Osteoblast (primary cell): ENCODE results near the gene SESTD1. TPM values are rescaled to one million over a fixed set of nuclear protein-coding genes. Genes with fewer than 3 reads are reported as not detected.
"Not testable (repeated sequence)": the region's sequence is repeated elsewhere in the genome, so short reads cannot be mapped to it uniquely, and the experiment has no call there.

ENCODE experiments used
- DNase-seq: peaks from one replicate; pipeline ENCODE4 v3.0.0; 2011; ENCODE audit warnings: low spot score, mixed read lengths; ENCODE audit not compliant: insufficient read length; ENCODE audit errors: missing footprints
- H2AFZ ChIP-seq: 2 replicates; pipeline ENCODE4 v1.6.0; 2011; ENCODE audit warnings: mild to moderate bottlenecking, low read length
- H3K27ac ChIP-seq: 2 replicates; pipeline ENCODE4 v1.5.1; 2011; ENCODE audit warnings: mild to moderate bottlenecking, low read depth, low read length, moderate library complexity
- H3K27me3 ChIP-seq: 2 replicates; pipeline ENCODE4 v1.6.0; 2012; ENCODE audit warnings: mild to moderate bottlenecking, control low read depth, inconsistent platforms, low read length, moderate library complexity; ENCODE audit not compliant: insufficient read depth
- H3K36me3 ChIP-seq: 2 replicates; pipeline ENCODE4 v1.5.1; 2011; ENCODE audit warnings: mild to moderate bottlenecking, low read length, control low read depth, moderate library complexity; ENCODE audit not compliant: insufficient read depth
- H3K4me1 ChIP-seq: 2 replicates; pipeline ENCODE4 v1.5.1; 2011; ENCODE audit warnings: mild to moderate bottlenecking, low read length, control low read depth, moderate library complexity; ENCODE audit not compliant: insufficient read depth
- H3K4me2 ChIP-seq: 2 replicates; pipeline ENCODE4 v1.6.0; 2011; ENCODE audit warnings: mild to moderate bottlenecking, low read length; ENCODE audit not compliant: insufficient read depth
- H3K4me3 ChIP-seq: fragments of 200-600 bp; sonication (generic); 3 replicates; pipeline ENCODE4 v1.5.1; 2012; ENCODE audit warnings: mild to moderate bottlenecking, low read length, inconsistent platforms; ENCODE audit not compliant: insufficient read depth
- H3K79me2 ChIP-seq: 2 replicates; pipeline ENCODE4 v1.6.0; 2012; ENCODE audit warnings: mild to moderate bottlenecking, low read length, control low read depth, inconsistent platforms; ENCODE audit not compliant: insufficient read depth
- H3K9me3 ChIP-seq: 2 replicates; pipeline ENCODE4 v1.5.1; 2011; ENCODE audit warnings: low read depth, low read length, control low read depth
- H4K20me1 ChIP-seq: 2 replicates; pipeline ENCODE4 v1.6.0; 2012; ENCODE audit warnings: mild to moderate bottlenecking, low read length, control low read depth; ENCODE audit not compliant: insufficient read depth
- total RNA-seq: library from RNA; depleted of rRNA; stranded (reverse); fragments of >200 nt; gene quantifications from 2 replicates; pipeline ENCODE4 v1.2.3, GENCODE V29; 2012
- TF ChIP-seq, protein P1 (sequence below): IDR thresholded peaks from 2 replicates; pipeline ENCODE4 v1.5.1; 2011; ENCODE audit warnings: mild to moderate bottlenecking, low read depth, low read length, moderate library complexity; ENCODE audit errors: extremely low read depth

SESTD1 gene
- total RNA-seq, 1 donor: 51.0 TPM

DNA sequence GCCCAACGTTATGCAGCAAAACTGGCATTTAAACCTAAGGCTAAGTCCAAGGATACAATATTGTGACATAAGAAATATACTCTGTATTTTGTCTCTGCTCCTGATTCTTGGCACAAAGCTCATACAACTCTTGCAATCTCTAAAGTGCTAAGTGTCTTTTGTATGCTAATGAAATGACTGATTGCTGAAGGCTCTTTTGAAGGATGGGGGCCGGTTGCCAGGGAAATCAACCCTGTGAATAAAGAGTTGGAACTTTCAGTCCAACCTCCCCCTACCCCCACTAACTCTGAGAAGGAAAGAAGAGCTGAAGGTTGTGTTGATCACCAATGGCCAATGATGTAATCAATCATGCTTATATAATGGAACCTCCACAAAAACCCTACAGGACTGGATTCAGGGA, 40.3 kb downstream of the SESTD1 start:
- TF ChIP-seq, protein P1, sequence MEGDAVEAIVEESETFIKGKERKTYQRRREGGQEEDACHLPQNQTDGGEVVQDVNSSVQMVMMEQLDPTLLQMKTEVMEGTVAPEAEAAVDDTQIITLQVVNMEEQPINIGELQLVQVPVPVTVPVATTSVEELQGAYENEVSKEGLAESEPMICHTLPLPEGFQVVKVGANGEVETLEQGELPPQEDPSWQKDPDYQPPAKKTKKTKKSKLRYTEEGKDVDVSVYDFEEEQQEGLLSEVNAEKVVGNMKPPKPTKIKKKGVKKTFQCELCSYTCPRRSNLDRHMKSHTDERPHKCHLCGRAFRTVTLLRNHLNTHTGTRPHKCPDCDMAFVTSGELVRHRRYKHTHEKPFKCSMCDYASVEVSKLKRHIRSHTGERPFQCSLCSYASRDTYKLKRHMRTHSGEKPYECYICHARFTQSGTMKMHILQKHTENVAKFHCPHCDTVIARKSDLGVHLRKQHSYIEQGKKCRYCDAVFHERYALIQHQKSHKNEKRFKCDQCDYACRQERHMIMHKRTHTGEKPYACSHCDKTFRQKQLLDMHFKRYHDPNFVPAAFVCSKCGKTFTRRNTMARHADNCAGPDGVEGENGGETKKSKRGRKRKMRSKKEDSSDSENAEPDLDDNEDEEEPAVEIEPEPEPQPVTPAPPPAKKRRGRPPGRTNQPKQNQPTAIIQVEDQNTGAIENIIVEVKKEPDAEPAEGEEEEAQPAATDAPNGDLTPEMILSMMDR: no peak
- Histone ChIP-seq H3K27ac (no peak overlapping the region), H3K36me3 (no peaks in the 10 kb centered on the region), H3K4me3 (no peak overlapping the region), H3K27me3 (no peaks in the 10 kb centered on the region), H3K79me2 (peaks cover 87% of the 10 kb centered on the region), H3K4me2 (no peak overlapping the region), H3K9me3 (no peaks in the 10 kb centered on the region), H4K20me1 (no peaks in the 10 kb centered on the region), H2AFZ (no peak overlapping the region), H3K4me1 (no peaks in the 10 kb centered on the region)
- no peak for DNase-seq

DNA sequence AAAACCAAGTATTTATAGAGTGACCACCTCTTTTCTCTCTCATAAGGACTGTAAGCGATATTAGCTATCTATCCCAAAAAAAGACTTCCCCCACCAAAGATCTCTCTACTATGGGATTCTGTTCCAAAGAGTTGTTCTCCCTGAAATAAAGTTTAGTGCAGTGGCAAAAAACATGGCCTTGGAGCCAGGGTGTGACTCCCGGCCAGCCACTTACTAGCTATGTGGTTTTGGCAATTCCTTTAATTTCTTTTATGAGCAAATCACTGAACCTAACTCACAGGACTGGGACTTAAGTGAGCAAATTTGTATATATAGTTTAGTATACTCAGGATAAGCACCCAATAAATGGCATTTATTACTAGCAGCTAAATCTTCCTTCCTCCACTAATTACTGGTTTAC, 42.6 kb downstream of the SESTD1 start:
- no peak for DNase-seq
- no peaks in the 10 kb centered on the region for H3K9me3 ChIP-seq
- peaks cover 9% of the 10 kb centered on the region for H4K20me1 ChIP-seq
- no peak overlapping the region for H2AFZ ChIP-seq
- no peak overlapping the region for H3K27ac ChIP-seq
- no peaks in the 10 kb centered on the region for H3K27me3 ChIP-seq
- no peaks in the 10 kb centered on the region for H3K36me3 ChIP-seq
- no peak overlapping the region for H3K4me2 ChIP-seq
- no peak overlapping the region for H3K4me3 ChIP-seq
- H3K4me1 ChIP-seq: no peaks in the 10 kb centered on the region
- H3K79me2 ChIP-seq: peaks cover 83% of the 10 kb centered on the region
- TF ChIP-seq, protein P1: no peak

DNA sequence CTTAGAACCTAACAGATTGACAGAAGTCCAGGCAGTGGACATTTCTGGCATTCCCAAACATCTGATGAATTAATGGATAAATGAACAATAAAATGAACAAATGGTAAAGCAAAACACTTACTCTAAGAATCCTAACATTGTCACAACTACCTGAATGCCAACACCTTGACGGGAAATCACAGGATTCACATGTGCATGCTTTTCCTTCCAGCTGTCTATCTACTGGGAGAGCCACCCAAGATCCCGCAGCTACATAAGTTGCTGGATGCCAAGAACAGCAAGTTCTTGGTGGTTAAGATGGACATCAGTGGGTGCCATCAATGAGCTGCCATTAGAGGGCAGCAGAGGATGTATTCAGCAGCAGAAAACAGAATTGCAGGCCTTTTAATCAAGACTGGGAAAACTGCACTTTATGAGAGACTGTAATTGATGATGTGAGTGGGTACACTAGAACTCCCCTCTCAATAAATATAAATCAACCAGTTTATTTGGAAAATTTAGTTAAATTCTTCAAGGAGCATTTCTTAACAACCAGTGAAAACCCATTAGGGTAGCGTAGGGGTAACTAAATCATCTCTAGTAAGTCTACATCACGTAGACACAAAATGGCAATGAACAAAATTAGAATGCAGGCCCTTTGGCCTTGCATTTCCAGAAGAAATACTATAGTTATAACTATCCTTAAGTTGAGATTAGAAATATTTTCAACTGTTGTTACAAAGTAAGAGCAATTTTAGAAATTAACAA, 45.6 kb downstream of the SESTD1 start:
- Histone ChIP-seq H3K36me3 (no peaks in the 10 kb centered on the region), H3K27ac (no peak overlapping the region), H3K27me3 (no peaks in the 10 kb centered on the region), H3K79me2 (peaks cover 80% of the 10 kb centered on the region), H3K9me3 (no peaks in the 10 kb centered on the region), H2AFZ (no peak overlapping the region), H4K20me1 (peaks cover 9% of the 10 kb centered on the region), H3K4me3 (no peak overlapping the region), H3K4me2 (no peak overlapping the region), H3K4me1 (no peaks in the 10 kb centered on the region)
- DNase-seq: peak; percentile 69
- TF ChIP-seq, protein P1: peak; percentile 96

DNA sequence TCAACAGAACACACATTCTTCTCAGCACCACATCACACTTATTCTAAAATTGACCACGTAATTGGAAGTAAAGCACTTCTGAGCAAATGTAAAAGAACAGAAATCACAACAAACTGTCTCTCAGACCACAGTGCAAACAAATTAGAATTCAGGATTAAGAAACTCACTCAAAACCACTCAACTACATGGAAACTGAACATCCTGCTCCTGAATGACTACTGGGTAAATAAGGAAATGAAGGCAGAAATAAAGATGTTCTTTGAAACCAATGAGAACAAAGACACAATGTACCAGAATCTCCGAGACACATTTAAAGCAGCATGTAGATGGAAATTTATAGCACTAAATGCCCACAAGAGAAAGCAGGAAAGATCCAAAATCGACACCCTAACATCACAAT, 50.0 kb downstream of the SESTD1 start:
- H3K9me3 ChIP-seq, H3K36me3 ChIP-seq, H3K4me3 ChIP-seq, H3K4me2 ChIP-seq, H3K4me1 ChIP-seq, H2AFZ ChIP-seq, H3K27me3 ChIP-seq, H3K27ac ChIP-seq, DNase-seq: not testable (repeated sequence)
- Histone ChIP-seq H4K20me1 (peaks cover 18% of the 10 kb centered on the region), H3K79me2 (peaks cover 86% of the 10 kb centered on the region)
